Colonic mucosa (tissue), 4 donors: ENCODE data around the gene TBR1. TPM values are rescaled to one million over a fixed set of nuclear protein-coding genes. Genes with fewer than 3 reads are reported as not detected.

ENCODE experiments used
- DNase-seq: peaks from one replicate; pipeline ENCODE4 v3.0.0-alpha.2; 2020
- H3K27ac ChIP-seq: fragments of 200-600 bp; one replicate; pipeline ENCODE4 v1.8.0; 2021
- H3K27me3 ChIP-seq: fragments of 200-600 bp; one replicate; pipeline ENCODE4 v1.8.0; 2021
- H3K36me3 ChIP-seq: fragments of 200-600 bp; one replicate; pipeline ENCODE4 v1.8.0; 2021
- H3K4me1 ChIP-seq: fragments of 200-600 bp; one replicate; pipeline ENCODE4 v1.8.0; 2021; ENCODE audit warnings: mild to moderate bottlenecking
- H3K4me3 ChIP-seq: fragments of 200-600 bp; one replicate; pipeline ENCODE4 v1.8.0; 2021
- H3K9ac ChIP-seq, 2 donors: one replicate each; pipeline ENCODE4 v1.7.0; 2013; ENCODE audit warnings: control low read depth in 2 of 2, low read depth in 2 of 2, low read length in 2 of 2
- H3K9me3 ChIP-seq: fragments of 200-600 bp; one replicate; pipeline ENCODE4 v1.8.0; 2021
- intact Hi-C: fragments of 100-400 bp; cut with DNase I; formaldehyde crosslinking; loops from one replicate; pipeline ENCODE4 v1.14.1; 2022
- total RNA-seq, 2 donors: library from RNA; stranded (reverse); fragmentation: NEBNext Ultra II Directional in 1 of 2; extraction: Animal tissue kit (Norgen Biotek cat#: 25700) in 1 of 2; gene quantifications; one replicate each; pipeline ENCODE4 v1.2.1, GENCODE V29; 2021
- TF ChIP-seq, protein P1 (sequence below): fragments of 200-600 bp; IDR thresholded peaks from one replicate; pipeline ENCODE4 v1.8.0; 2022; ENCODE audit warnings: antibody characterized with exemption, mild to moderate bottlenecking
- donor health status: healthy.
- donor health status: DM: no; HTN: no; CAD: no.
- donor health status: DM: no; HTN: no; CAD: no.

The TBR1 gene
- total RNA-seq, 2 donors from 2014 or later = not detected

DNA sequence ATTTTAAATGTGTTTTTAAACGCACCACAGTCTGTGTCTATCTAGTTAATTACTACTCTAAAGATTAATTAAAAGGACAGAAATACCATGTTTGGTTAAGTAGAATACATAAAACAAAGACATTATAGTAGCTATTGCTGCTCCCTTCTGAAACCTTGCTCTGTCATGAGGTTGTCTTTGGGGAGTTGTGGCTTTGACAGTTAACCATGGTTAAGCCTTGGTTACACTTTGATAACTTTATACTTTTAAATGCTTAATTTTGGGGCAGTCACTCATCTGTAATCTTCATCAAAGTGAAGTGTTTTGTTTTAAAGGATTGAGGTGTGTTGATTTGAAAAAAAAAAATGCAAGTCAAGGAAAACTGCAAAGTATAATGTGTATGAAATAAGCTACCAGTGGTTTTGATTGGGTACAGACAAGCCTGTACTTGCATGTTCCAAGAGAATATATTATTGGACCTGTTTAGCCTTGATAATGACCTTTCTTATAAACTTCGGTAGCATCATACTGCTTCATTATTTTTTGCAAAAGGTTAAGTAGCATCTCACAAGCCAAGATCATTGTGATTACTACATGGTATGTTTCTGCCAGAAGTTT, 29.8 kb upstream of the TBR1 start:
- Histone ChIP-seq H3K9ac (no peak overlapping the region), H3K36me3 (no peaks in the 10 kb centered on the region), H3K9me3 (no peaks in the 10 kb centered on the region), H3K27ac (no peak overlapping the region), H3K27me3 (no peaks in the 10 kb centered on the region), H3K4me1 (no peaks in the 10 kb centered on the region), H3K4me3 (no peak overlapping the region)
- DNase-seq = no peak
- TF ChIP-seq, protein P1, sequence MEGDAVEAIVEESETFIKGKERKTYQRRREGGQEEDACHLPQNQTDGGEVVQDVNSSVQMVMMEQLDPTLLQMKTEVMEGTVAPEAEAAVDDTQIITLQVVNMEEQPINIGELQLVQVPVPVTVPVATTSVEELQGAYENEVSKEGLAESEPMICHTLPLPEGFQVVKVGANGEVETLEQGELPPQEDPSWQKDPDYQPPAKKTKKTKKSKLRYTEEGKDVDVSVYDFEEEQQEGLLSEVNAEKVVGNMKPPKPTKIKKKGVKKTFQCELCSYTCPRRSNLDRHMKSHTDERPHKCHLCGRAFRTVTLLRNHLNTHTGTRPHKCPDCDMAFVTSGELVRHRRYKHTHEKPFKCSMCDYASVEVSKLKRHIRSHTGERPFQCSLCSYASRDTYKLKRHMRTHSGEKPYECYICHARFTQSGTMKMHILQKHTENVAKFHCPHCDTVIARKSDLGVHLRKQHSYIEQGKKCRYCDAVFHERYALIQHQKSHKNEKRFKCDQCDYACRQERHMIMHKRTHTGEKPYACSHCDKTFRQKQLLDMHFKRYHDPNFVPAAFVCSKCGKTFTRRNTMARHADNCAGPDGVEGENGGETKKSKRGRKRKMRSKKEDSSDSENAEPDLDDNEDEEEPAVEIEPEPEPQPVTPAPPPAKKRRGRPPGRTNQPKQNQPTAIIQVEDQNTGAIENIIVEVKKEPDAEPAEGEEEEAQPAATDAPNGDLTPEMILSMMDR = no peak
- intact Hi-C loops = no loop called here

GRCh38 chr2:161388146-161388779, 27.8 kb upstream of the TBR1 start:
- Histone ChIP-seq H3K9ac (no peak overlapping the region), H3K27me3 (no peaks in the 10 kb centered on the region), H3K9me3 (no peaks in the 10 kb centered on the region), H3K36me3 (no peaks in the 10 kb centered on the region), H3K4me1 (no peaks in the 10 kb centered on the region), H3K4me3 (no peak overlapping the region), H3K27ac (no peak overlapping the region)
- no peak for DNase-seq
- TF ChIP-seq, protein P1 = no peak
- intact Hi-C loops = no loop called here

DNA sequence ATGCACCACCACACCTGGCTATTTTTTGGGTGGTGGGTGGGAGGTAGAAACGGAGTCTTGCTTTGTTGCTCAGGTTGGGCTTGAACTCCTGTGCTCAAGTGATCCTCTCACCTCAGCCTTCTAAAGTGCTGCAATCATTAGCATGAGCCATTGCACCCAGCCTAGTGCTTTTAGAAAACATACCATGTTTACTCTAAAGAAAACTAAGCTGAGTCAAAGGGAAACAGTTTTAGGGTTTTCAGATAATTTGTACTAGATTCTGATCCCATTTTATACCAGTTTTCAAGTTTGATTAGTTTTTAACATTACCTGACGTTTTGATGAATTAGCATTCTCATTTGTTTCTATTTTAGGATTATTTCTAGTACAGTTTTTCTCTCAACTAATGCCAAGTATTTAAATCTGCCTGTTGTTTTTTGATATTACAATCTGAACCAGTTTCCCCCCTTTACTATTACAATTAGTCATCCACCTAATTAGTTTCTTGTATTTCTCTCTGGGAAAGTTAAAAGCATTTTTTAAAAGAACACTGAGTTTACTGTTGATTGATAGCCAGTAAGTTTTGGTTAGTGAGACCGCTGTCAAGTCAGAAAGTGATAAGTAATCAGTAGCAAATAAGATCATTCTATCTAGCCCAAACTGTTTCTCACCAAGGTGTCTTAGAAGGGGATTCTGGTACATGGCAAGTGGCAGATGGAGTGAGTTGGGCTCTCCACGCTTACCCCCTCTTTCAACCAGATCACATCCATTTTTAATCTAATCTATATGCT, 24.2 kb upstream of the TBR1 start:
- Histone ChIP-seq H3K9me3 (no peaks in the 10 kb centered on the region), H3K27ac (no peak overlapping the region), H3K4me1 (no peaks in the 10 kb centered on the region), H3K9ac (no peak overlapping the region), H3K27me3 (no peaks in the 10 kb centered on the region), H3K4me3 (no peak overlapping the region), H3K36me3 (no peaks in the 10 kb centered on the region)
- intact Hi-C loops = no loop called here
- no peak for DNase-seq
- TF ChIP-seq, protein P1 = no peak

- intact Hi-C loops = no loop called here
- DNase-seq = no peak
- no peak overlapping the region for H3K9ac ChIP-seq
- no peak overlapping the region for H3K27ac ChIP-seq
- TF ChIP-seq, protein P1 = no peak
- H3K27me3 ChIP-seq = no peaks in the 10 kb centered on the region
- H3K4me3 ChIP-seq = no peak overlapping the region
- no peaks in the 10 kb centered on the region for H3K36me3 ChIP-seq
- no peaks in the 10 kb centered on the region for H3K9me3 ChIP-seq
- H3K4me1 ChIP-seq = no peaks in the 10 kb centered on the region
Observed at GRCh38 chr2:161400076-161400475, 16.0 kb upstream of the TBR1 start.

DNA sequence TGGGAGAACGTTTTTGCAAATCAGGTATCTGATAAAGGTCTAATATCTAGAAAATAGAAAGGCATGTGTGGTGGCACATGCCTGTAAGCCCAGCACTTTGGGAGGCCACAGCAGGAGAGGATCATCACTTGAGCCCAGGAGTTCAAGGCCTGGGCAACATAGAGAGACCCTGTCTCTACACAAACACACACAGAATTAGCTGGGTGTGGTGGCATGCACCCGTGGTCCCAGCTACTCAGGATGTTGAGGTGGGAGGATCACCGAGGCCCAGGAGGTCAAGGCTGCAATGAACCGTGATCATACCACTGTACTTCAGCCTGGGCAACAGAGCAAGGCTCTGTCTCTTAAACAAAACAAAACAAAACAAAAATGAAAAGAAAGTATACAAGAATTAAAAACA, 13.8 kb upstream of the TBR1 start:
- intact Hi-C loops = no loop called here
- Histone ChIP-seq H3K36me3 (no peaks in the 10 kb centered on the region), H3K9me3 (no peaks in the 10 kb centered on the region), H3K27ac (no peak overlapping the region), H3K4me1 (no peaks in the 10 kb centered on the region), H3K9ac (no peak overlapping the region), H3K27me3 (no peaks in the 10 kb centered on the region), H3K4me3 (no peak overlapping the region)
- DNase-seq = no peak
- TF ChIP-seq, protein P1 = no peak
